Measurements from ENCODE around the gene ZNF292.

Gene ZNF292

GRCh38 chr6:87165185-87165584 lies 9.8 kb downstream of the ZNF292 start:
- FAIRE-seq, result no peak
- no peak for TF ChIP-seq POLR2A (IDR thresholded peaks at IDR 0.05; ENCODE audit: low read depth, low read length)
- no peak for TF ChIP-seq TAF1 (IDR thresholded peaks at IDR 0.05; ENCODE audit: borderline replicate concordance, low read depth, low read length)
- no peak for TF ChIP-seq POLR2AphosphoS5 (IDR thresholded peaks at IDR 0.05; ENCODE audit: low read depth, low read length)

GRCh38 chr6:87171938-87172633 lies 16.7 kb downstream of the ZNF292 start:
- no peak for FAIRE-seq
- DNase-seq (ENCODE audit: insufficient read length), result no peak
- TF ChIP-seq POLR2AphosphoS5 (IDR thresholded peaks at IDR 0.05; ENCODE audit: low read depth, low read length) (no peak), TAF1 (IDR thresholded peaks at IDR 0.05; ENCODE audit: borderline replicate concordance, low read depth, low read length) (no peak), POLR2A (IDR thresholded peaks at IDR 0.05; ENCODE audit: low read depth, low read length) (no peak)

More at GRCh38 chr6:87165185-87165584, 9.8 kb downstream of the ZNF292 start:
- DNase-seq (ENCODE audit: insufficient read length), result no peak

- no peak for DNase-seq (ENCODE audit: insufficient read length)
- no peak for FAIRE-seq
- no peak for TF ChIP-seq POLR2AphosphoS5 (IDR thresholded peaks at IDR 0.05; ENCODE audit: low read depth, low read length)
- TF ChIP-seq POLR2A (IDR thresholded peaks at IDR 0.05; ENCODE audit: low read depth, low read length), result no peak
- TF ChIP-seq TAF1 (IDR thresholded peaks at IDR 0.05; ENCODE audit: borderline replicate concordance, low read depth, low read length), result no peak
Measured at GRCh38 chr6:87174078-87174579, 18.8 kb downstream of the ZNF292 start.

GRCh38 chr6:87176493-87176892 lies 21.1 kb downstream of the ZNF292 start:
- no peak for FAIRE-seq
- no peak for TF ChIP-seq POLR2AphosphoS5 (IDR thresholded peaks at IDR 0.05; ENCODE audit: low read depth, low read length)
- no peak for TF ChIP-seq TAF1 (IDR thresholded peaks at IDR 0.05; ENCODE audit: borderline replicate concordance, low read depth, low read length)
- TF ChIP-seq POLR2A (IDR thresholded peaks at IDR 0.05; ENCODE audit: low read depth, low read length), result no peak

GRCh38 chr6:87180105-87180728 lies 24.9 kb downstream of the ZNF292 start:
- DNase-seq (ENCODE audit: insufficient read length) (no peak), FAIRE-seq (peak; percentile 82)
- TF ChIP-seq POLR2AphosphoS5 (IDR thresholded peaks at IDR 0.05; ENCODE audit: low read depth, low read length) (no peak), POLR2A (IDR thresholded peaks at IDR 0.05; ENCODE audit: low read depth, low read length) (no peak), TAF1 (IDR thresholded peaks at IDR 0.05; ENCODE audit: borderline replicate concordance, low read depth, low read length) (no peak)

More at GRCh38 chr6:87176493-87176892, 21.1 kb downstream of the ZNF292 start:
- no peak for DNase-seq (ENCODE audit: insufficient read length)

GRCh38 chr6:87181903-87182302 lies 26.5 kb downstream of the ZNF292 start:
- DNase-seq (ENCODE audit: insufficient read length), result no peak
- FAIRE-seq, result peak; percentile 57
- TF ChIP-seq POLR2A (IDR thresholded peaks at IDR 0.05; ENCODE audit: low read depth, low read length), result no peak
- TF ChIP-seq TAF1 (IDR thresholded peaks at IDR 0.05; ENCODE audit: borderline replicate concordance, low read depth, low read length), result no peak
- no peak for TF ChIP-seq POLR2AphosphoS5 (IDR thresholded peaks at IDR 0.05; ENCODE audit: low read depth, low read length)

GRCh38 chr6:87182321-87182720 lies 27.0 kb downstream of the ZNF292 start:
- TF ChIP-seq TAF1 (IDR thresholded peaks at IDR 0.05; ENCODE audit: borderline replicate concordance, low read depth, low read length) (no peak), POLR2AphosphoS5 (IDR thresholded peaks at IDR 0.05; ENCODE audit: low read depth, low read length) (no peak), POLR2A (IDR thresholded peaks at IDR 0.05; ENCODE audit: low read depth, low read length) (no peak)
- peak; percentile 33 for FAIRE-seq
- no peak for DNase-seq (ENCODE audit: insufficient read length)

- no peak for FAIRE-seq
- no peak for TF ChIP-seq TAF1 (IDR thresholded peaks at IDR 0.05; ENCODE audit: borderline replicate concordance, low read depth, low read length)
- TF ChIP-seq POLR2A (IDR thresholded peaks at IDR 0.05; ENCODE audit: low read depth, low read length), result no peak
- TF ChIP-seq POLR2AphosphoS5 (IDR thresholded peaks at IDR 0.05; ENCODE audit: low read depth, low read length), result no peak
Measured at GRCh38 chr6:87182940-87183339, 27.6 kb downstream of the ZNF292 start.

GRCh38 chr6:87183687-87184086 lies 28.3 kb downstream of the ZNF292 start:
- FAIRE-seq (peak; percentile 86), DNase-seq (ENCODE audit: insufficient read length) (no peak)

More at GRCh38 chr6:87182940-87183339, 27.6 kb downstream of the ZNF292 start:
- DNase-seq (ENCODE audit: insufficient read length), result no peak

GRCh38 chr6:87184762-87185250 lies 29.4 kb downstream of the ZNF292 start:
- TF ChIP-seq TAF1 (IDR thresholded peaks at IDR 0.05; ENCODE audit: borderline replicate concordance, low read depth, low read length) (no peak), POLR2AphosphoS5 (IDR thresholded peaks at IDR 0.05; ENCODE audit: low read depth, low read length) (no peak), POLR2A (IDR thresholded peaks at IDR 0.05; ENCODE audit: low read depth, low read length) (no peak)
- FAIRE-seq (peak; percentile 58), DNase-seq (ENCODE audit: insufficient read length) (no peak)

More at GRCh38 chr6:87183687-87184086, 28.3 kb downstream of the ZNF292 start:
- no peak for TF ChIP-seq TAF1 (IDR thresholded peaks at IDR 0.05; ENCODE audit: borderline replicate concordance, low read depth, low read length)
- TF ChIP-seq POLR2A (IDR thresholded peaks at IDR 0.05; ENCODE audit: low read depth, low read length), result no peak
- no peak for TF ChIP-seq POLR2AphosphoS5 (IDR thresholded peaks at IDR 0.05; ENCODE audit: low read depth, low read length)

- peak; percentile 88 for FAIRE-seq
- TF ChIP-seq POLR2AphosphoS5 (IDR thresholded peaks at IDR 0.05; ENCODE audit: low read depth, low read length) (no peak), POLR2A (IDR thresholded peaks at IDR 0.05; ENCODE audit: low read depth, low read length) (no peak), TAF1 (IDR thresholded peaks at IDR 0.05; ENCODE audit: borderline replicate concordance, low read depth, low read length) (no peak)
Measured at GRCh38 chr6:87196275-87196842, 41.0 kb downstream of the ZNF292 start.

More at GRCh38 chr6:87196275-87196842, 41.0 kb downstream of the ZNF292 start:
- DNase-seq (ENCODE audit: insufficient read length), result no peak

Measured in GM12892 (cell line).